Embryonic facial prominence (tissue), 1 donor: Measurements from ENCODE around the gene SLC35D1.
"Not testable (repeated sequence)": the region's sequence is repeated elsewhere in the genome, so short reads cannot be mapped to it uniquely, and the experiment has no call there.

Experiments
- DNase-seq: peaks from one replicate; pipeline ENCODE4 v3.0.0-alpha.2; 2016; ENCODE audit errors: extremely low spot score

SLC35D1 gene

DNA sequence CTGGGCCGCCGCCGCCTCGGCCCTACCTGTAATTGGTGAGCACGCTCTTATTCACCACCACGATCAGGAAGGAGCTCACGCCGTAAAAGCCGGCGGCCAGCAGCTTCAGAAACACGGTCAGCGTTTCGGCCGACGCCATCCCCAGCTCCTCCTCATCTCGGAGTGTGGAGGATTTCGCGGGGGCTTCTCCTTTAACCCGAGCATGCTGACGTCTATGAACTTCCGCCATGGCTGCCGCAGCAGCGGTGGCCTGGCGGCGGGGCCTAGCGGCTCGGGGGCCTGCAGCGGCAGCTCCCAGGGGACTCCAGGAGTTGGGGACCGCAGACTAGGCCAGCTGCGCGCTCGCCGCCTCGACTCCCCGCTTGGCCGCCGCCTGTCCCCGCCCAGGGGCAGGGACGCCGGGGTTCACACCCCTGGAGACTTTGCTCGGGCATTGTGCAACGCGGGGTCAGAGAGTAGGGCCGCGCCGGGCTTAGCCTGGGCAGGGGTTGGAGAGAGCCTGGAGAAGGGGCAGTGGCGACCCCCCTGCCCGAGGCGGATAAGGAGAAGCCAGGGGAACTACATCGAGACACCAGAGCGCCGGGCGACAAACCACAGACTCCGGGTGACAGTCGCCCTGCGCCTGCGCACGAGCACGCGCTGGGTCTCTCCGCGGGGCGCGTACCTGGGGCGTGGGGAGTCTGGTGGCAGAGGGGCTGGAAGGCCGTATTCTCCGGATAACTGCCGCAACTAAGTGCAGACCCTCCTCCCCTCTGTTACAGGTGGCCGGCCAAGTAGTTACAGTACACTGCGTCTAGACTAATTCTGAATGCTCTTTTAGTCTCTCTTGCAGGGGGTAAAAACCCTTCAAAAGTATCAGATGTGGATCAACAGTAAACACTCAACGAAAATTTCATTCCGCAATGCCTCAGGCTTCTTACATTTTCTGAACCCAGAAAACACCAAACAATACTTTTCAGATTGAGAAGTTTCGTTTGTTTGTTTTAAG is at the start of gene SLC35D1:
SLC35D1 (minus strand) TSS at position 364 of the 988 bp plus-strand sequence; CDS start at position 229, 135 bp downstream.
- peak; percentile 70 for DNase-seq

GRCh38 chr1:67103548-67103947 is 49.6 kb upstream of the SLC35D1 start:
- DNase-seq, result no peak

- DNase-seq, result no peak
These were observed 46.9 kb upstream of the SLC35D1 start for GRCh38 chr1:67100833-67101232.

GRCh38 chr1:67097305-67097704 is 43.4 kb upstream of the SLC35D1 start:
- DNase-seq, result no peak

GRCh38 chr1:67094191-67094590 is 40.2 kb upstream of the SLC35D1 start:
- DNase-seq, result no peak

DNA sequence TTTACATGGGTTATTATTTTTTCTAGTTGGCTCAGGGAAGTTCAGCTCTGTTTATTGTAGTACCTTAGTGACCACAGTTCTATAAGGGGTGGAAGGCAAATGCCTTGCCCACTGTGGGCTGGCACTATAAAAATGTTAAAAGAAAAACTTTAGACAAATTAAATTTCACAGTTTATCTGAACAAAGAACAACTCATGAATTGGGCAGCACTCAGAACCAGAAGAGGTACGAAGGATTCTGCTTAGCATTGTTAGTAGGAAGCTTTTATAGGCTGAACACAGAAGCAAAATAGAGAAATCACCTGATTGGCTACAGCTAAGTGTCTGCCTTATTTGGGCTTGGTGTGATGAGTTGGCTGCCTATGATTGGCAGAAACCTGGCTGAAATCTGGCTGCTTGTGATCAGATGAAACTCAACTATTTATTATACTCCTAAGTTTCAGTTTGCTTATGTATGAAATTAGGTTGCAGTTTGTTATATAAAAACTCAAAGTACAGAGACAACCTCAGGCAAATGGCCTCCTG is 35.8 kb upstream of the SLC35D1 start:
- no peak for DNase-seq

DNA sequence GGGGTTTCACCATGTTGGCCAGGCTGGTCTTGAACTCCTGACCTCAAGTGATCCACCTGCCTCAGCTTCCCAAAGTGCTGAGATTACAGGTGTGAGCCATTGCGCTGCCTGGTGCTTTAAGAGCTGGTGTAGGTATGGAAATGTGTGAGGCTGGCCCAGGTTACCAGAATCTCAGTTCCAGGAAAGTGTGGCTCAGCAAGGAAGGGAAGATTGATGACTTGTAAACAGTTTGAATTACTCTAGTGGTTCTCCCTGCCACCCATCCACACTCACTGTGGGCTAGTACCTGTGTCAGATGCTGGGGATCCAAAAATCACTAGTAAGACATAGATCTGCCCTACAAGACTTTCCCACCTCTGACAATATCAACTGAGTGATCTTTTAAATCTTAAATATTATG is 34.5 kb upstream of the SLC35D1 start:
- no peak for DNase-seq

- no peak for DNase-seq
These were observed 31.4 kb upstream of the SLC35D1 start for GRCh38 chr1:67085326-67085725.

- no peak for DNase-seq
These were observed 30.9 kb upstream of the SLC35D1 start for GRCh38 chr1:67084765-67085318.

DNA sequence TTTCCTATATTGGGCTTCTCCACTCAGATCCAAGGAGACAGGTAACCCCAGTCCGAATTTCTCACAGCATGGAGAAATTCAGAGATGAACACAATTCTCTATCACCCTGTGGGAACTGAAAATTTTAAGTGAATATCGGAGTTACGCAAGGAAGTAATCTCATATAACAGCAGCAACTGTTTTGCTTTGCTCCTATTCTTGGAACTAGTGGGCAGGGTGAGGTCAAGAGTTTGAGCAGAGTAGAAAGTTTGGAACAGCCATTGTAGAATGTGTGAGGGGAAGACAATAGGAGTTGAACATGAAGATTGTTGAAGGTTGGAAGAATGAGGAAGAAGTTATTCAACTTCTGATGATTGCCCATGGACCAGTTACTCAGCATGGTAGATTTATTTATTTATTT is 24.3 kb upstream of the SLC35D1 start:
- no peak for DNase-seq

DNA sequence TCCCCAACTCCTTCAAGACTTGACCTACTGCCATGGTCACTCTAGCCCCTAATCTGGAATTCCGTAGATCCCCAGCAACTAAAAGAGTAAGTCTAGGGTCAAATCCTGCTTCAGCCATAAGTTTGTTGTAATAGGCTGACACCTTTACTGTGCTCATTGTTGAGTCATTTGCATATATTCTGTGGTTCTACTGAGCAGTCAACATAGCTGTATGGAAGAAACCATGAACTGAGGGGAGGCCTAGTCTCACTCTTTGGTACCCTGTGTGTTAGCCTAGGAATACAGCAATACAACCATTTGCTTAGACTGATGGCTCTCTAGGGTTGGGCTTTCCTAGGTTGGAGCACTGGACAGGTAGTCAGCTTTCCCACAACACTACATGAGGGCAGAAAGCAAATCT is 23.6 kb upstream of the SLC35D1 start:
- DNase-seq, result no peak

GRCh38 chr1:67072749-67073148 is 18.8 kb upstream of the SLC35D1 start:
- no peak for DNase-seq

GRCh38 chr1:67067655-67068054 is 13.7 kb upstream of the SLC35D1 start:
- not testable (repeated sequence) for DNase-seq

- DNase-seq, result no peak
These were observed 8.5 kb upstream of the SLC35D1 start for GRCh38 chr1:67062412-67062811.

DNA sequence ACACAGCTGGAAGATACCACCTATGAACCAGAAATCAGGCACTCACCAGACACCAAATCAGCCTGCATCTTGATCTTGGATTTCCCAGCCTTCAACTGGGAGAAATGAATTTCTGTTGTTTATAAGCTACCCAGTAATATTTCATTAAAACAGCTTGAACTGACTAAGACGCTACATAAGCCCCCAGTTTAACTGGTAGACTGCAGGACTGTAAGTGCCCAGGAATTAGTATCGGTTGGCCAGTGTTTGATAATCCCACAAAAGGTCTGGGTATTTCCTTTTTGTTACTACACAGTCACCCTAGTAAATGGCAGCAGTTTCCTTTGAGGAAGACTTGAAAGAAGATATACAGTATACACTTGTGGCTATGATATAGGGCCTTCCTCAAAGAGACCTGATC is 7.3 kb upstream of the SLC35D1 start:
- no peak for DNase-seq

DNA sequence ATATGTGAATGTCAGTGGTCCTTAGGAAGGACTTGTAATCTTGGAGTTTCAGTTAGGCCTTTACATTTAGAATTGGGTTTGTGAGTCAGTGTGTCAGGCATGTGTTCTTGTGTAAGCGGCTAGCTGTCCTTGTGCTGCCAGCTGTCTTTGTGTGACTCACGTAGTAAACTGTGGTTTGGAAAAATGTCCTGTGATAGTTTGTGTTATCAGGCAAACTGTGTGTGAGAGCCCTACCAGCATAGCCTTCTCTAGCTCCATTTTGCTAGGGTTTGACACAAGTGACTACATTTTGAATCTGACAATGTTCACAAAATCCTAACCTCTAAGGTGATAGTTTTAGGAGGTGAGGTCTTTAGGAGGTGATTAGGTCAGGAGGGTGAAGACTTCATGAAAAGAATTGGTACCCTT is 6.9 kb upstream of the SLC35D1 start:
- DNase-seq, result no peak

DNA sequence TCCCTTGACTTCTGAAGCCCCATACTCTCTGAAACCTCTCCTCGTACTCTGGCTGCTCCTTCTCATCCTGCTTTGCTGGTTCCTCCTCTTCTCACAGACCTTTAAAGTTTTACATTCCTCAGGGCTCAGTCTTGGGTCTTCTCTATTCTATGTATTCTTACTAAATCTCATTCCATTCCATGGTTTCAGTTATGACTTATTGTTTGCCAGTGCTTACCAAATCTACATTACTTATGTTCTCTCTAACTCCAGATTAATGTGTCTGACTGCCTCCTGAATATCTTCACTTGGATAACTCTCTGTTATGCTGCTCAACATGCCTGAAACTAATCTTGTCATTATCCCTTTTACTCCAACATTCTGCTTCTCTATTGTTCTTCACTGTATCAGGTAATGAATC is 5.4 kb upstream of the SLC35D1 start:
- DNase-seq, result no peak

DNA sequence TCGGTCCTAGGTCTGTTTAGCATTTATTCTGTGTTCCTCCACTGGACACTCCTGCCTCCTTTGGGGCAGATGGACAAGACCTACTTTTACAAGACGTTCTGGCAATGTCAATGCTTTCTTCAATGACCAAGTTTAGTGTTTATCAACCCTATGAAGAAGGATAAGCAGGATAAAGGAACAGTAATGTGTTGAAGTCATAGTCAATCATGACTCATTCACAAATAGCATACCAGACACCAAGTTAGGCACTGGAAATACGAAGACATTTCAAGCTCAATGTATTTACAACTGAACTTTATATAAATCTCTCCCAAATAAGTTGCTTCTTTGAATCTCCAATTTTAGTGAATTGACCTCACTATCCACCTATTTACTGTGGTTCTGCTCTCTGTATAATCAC is 4.8 kb upstream of the SLC35D1 start:
- no peak for DNase-seq

- no peak for DNase-seq
These were observed 4.3 kb upstream of the SLC35D1 start for GRCh38 chr1:67058242-67058641.

GRCh38 chr1:67053535-67053784 is 488 bp downstream of the SLC35D1 start:
- DNase-seq, result no peak

DNA sequence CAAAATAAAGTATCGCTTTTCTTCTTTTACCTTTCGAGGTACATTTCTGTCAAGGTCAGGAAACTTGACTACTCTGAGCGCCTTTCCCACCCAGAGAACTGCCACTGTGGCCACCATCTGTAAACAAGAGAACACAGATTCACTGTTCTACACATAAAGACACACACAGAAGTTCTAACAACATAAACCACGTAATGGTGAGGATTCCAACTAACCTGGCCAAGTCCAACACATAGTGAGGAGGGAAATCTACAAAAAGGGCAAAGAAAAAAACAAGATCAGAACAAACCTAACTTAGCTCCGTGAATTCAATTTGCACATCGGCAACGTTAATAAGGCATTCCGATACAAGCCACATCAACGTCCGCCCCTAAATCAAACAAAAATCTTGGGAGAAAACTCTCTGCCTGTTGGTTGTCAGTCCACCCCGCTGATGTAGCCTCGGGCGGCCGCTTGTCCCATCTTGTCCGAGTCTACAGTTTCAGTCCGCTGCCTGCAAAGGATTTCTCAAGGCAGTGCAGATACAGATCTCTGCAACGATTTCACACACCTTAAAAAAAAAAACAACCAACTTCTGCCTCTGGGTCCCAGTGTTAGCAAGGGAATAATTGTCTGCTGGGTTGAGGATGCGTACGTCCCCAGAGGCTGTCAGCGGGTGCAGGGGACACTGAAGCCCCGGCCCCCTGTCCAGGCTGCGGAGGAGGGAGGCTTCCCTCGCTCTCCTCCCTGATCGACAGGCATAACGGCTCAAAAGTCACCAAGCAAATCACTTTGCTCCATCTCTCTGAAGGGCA is 1.0 kb downstream of the SLC35D1 start:
- no peak for DNase-seq

DNA sequence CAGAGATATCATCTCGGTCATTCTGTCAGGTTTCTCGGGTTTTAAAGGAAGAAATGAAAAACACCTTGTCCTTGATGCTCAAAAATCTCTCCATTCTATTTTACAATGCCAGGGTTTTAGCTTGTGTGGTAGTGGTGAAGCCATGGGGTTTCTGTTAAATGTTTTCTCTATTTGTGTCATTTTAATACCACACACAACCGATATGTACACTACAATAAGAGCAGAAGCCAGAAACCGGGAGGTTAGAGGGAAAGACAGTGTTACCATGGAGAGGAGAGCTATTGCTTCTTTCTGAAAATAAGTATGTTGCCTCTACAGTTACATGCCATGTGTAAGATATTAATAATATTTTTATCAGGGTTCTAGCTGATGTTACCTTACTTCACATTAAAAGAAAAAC is 2.8 kb downstream of the SLC35D1 start:
- no peak for DNase-seq
